NK-92 treated with Interleukin-12 subunit alpha and Interleukin-12 subunit beta, amount 100 ng/mL, for 24 hours (cell line): Measurements from ENCODE around the gene NKX6-2.

ENCODE experiments used
- DNase-seq: peaks from one replicate; lab custom pipeline; 2025; lab: John Stamatoyannopoulos, UW

The NKX6-2 gene

DNA sequence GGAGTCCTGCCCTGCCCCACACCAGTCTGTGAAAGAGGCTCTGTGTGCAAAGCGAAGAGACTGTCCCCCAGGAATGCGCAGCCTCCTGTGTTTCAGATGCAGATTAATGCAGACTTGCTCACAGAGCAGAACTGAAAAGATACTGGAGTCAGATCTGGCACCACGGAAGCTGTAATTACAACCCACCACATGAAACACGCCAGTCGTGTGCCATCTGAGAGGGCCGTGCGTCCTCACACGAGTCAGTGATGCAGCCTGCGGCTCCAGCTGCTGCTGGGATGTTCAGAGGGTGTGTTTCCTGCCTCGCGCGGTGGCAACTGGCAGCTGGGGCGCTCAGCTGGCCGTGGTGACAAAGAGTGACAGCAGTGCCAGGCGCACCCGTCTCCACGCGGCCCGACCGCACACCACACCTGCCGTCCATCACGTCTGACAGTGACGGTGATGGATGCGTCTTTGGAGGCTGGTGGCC lies 50.0 kb downstream of the NKX6-2 start:
- DNase-seq, result no peak

DNA sequence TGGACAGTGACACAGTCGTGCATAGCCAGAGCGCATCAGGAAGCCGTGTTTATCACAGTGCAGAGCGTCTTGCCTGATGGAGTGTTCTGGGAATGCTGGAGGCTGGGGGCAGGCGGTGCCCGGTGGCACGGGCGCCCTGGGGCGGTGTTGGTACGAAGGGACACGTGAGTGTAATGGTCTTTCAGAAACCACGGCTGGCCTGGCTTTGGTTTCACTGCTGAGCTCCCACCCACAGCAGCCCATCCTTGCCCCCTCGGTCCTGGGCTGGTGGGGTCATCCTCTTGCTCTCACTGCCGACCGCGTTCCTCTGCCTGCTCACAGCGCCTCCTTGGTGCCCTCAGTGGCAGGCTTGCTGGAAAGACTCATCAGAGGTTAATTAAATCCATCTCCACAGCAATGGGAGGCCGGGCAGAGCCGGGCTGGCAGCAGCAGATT lies 50.6 kb downstream of the NKX6-2 start:
- DNase-seq, result no peak

DNA sequence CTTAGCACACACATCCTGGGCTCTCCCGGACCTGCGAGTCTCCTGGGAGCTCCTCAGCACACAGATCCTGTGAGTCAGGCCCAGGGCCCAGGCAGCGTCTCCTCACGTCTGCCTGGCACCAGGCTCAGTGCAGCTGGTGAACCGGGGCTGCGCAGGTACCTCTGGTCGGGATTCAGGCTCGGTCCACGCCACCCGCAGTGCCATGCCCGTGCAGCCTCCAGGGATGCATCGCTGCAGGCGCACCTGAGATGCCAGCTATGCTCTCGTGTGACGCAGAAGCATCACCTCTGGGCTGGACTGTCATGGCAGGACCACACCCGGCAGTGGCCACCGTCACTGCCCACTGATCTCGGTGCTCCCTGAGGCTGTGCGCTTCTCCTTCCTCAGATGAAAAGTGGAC lies 52.0 kb downstream of the NKX6-2 start:
- DNase-seq, result no peak
